Common myeloid progenitor, CD34-positive (primary cell): ENCODE results near the gene CCDC192.

Source experiments
- CTCF ChIA-PET: fragments of 350-600 bp; sonication (Branson Sonifier 250); formaldehyde crosslinking; loops from one replicate; lab custom pipeline; 2021; ENCODE audit warnings: antibody characterized with exemption; lab: Charles Lee
- POLR2A ChIA-PET: fragments of 350-600 bp; sonication (Branson Sonifier 250); formaldehyde crosslinking; loops from one replicate; lab custom pipeline; 2021; ENCODE audit warnings: antibody characterized with exemption; lab: Charles Lee
- DNase-seq, 3 donors: peaks; one replicate each; pipeline versions ENCODE4 v3.0.0 to v3.0.0-alpha.2; 2013
- H3K27ac ChIP-seq, 2 experiments: 1 replicate in 1 of 2; 2 replicates in 1 of 2; pipeline ENCODE4 v1.7.0; 2013; ENCODE audit warnings: inconsistent platforms in 2 of 2, low read length in 2 of 2, mild to moderate bottlenecking in 2 of 2, low read depth in 1 of 2, moderate library complexity in 1 of 2; ENCODE audit not compliant: severe bottlenecking in 2 of 2, insufficient read depth in 1 of 2, poor library complexity in 1 of 2
- H3K27me3 ChIP-seq, 5 experiments: replicated peaks in 2 of 5; 1 replicate in 3 of 5; 2 replicates in 2 of 5; pipeline versions ENCODE4 v1.6.1 to v1.7.0; 2013; ENCODE audit warnings: low read length in 4 of 5, mild to moderate bottlenecking in 2 of 5, moderate library complexity in 2 of 5, inconsistent platforms in 1 of 5; ENCODE audit not compliant: insufficient read depth in 5 of 5, control insufficient read depth in 4 of 5
- H3K36me3 ChIP-seq, 4 experiments: 1 replicate in 2 of 4; 2 replicates in 2 of 4; pipeline versions ENCODE4 v1.6.1 to v1.7.0; 2013; ENCODE audit warnings: low read length in 3 of 4, control low read depth in 1 of 4, mild to moderate bottlenecking in 1 of 4; ENCODE audit not compliant: control insufficient read depth in 4 of 4, insufficient read depth in 4 of 4
- H3K4me1 ChIP-seq, 4 experiments: 1 replicate in 3 of 4; 2 replicates in 1 of 4; pipeline versions ENCODE4 v1.6.1 to v1.7.1; 2013; ENCODE audit warnings: low read length in 3 of 4, mild to moderate bottlenecking in 3 of 4, control low read depth in 1 of 4, inconsistent platforms in 1 of 4, moderate library complexity in 1 of 4; ENCODE audit not compliant: control insufficient read depth in 4 of 4, insufficient read depth in 4 of 4; ENCODE audit errors: control extremely low read depth in 1 of 4
- H3K4me3 ChIP-seq, 7 experiments: 1 replicate in 4 of 7; 2 replicates in 3 of 7; pipeline versions ENCODE4 v1.5.1 to v1.7.0; 2013; ENCODE audit warnings: mild to moderate bottlenecking in 7 of 7, low read length in 6 of 7, moderate library complexity in 6 of 7, inconsistent platforms in 2 of 7, low read depth in 2 of 7, control low read depth in 1 of 7; ENCODE audit not compliant: insufficient read depth in 4 of 7, control insufficient read depth in 1 of 7; ENCODE audit errors: extremely low read depth in 1 of 7
- H3K9me3 ChIP-seq, 5 experiments: 1 replicate in 4 of 5; 2 replicates in 1 of 5; pipeline versions ENCODE4 v1.6.1 to v1.7.1; 2013; ENCODE audit warnings: low read length in 4 of 5, mild to moderate bottlenecking in 2 of 5, inconsistent platforms in 1 of 5, low read depth in 1 of 5, moderate library complexity in 1 of 5; ENCODE audit not compliant: control insufficient read depth in 4 of 5, insufficient read depth in 2 of 5; ENCODE audit errors: control extremely low read depth in 1 of 5
- WGBS: methylation state at CpG from one replicate; pipeline ENCODE4 v1.1.5; 2013; ENCODE audit not compliant: insufficient coverage; 5-methylcytosine and 5-hydroxymethylcytosine counted together

CCDC192 gene

DNA sequence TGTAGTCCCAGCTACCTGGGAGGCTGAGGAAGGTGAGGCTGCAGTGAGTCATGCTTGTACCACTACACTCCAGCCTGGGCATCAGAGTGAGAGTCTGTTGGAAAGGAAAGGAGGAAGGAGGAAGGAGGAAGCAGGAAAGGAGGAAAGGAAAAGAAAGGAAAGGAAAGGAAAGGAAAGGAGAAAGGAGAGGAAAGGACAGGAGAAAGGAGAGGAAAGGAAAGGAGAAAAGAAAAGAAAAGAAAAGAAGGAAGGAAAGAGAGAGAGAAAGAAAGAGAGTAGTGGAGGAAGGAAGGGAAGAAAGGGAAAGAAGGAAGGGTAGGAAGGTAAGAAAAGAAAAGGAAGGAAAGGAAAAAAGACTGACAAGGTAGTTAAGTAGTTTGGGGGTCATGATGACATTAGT, 217.7 kb downstream of the CCDC192 start:
- DNase-seq, result no peak
- CTCF ChIA-PET, result no interaction called here
- Histone ChIP-seq H3K9me3 (no peaks in the 10 kb centered on the region), H3K27ac (no peak overlapping the region), H3K27me3 (no peaks in the 10 kb centered on the region), H3K36me3 (no peaks in the 10 kb centered on the region), H3K4me3 (no peak overlapping the region), H3K4me1 (peaks cover 0 to 7% (median 2%) of the 10 kb centered on the region in 4 experiments)
- POLR2A ChIA-PET, result no interaction called here

GRCh38 chr5:127922603-127923002, 219.4 kb downstream of the CCDC192 start:
- ChIA-PET CTCF (no interaction called here), POLR2A (no interaction called here)
- no peak overlapping the region for H3K4me3 ChIP-seq
- no peak overlapping the region for H3K27ac ChIP-seq
- H3K36me3 ChIP-seq, result no peaks in the 10 kb centered on the region
- WGBS, result 100% methylated on average over 2 of the region's 2 CpGs
- H3K27me3 ChIP-seq, result no peaks in the 10 kb centered on the region
- H3K4me1 ChIP-seq, result no peaks in the 10 kb centered on the region
- no peak for DNase-seq
- H3K9me3 ChIP-seq, result no peaks in the 10 kb centered on the region

- ChIA-PET CTCF (interaction anchor here (1.1 kb wide), 1 partner anchor 12 kb away, joined by 3 read pairs; no protein-coding TSS in a partner anchor), POLR2A (no interaction called here)
- H3K27ac ChIP-seq, result no peak overlapping the region
- no peaks in the 10 kb centered on the region for H3K27me3 ChIP-seq
- no peaks in the 10 kb centered on the region for H3K4me1 ChIP-seq
- H3K36me3 ChIP-seq, result no peaks in the 10 kb centered on the region
- no peak overlapping the region for H3K4me3 ChIP-seq
- DNase-seq, result no peak
- 100% methylated on average over 2 of the region's 2 CpGs for WGBS
- H3K9me3 ChIP-seq, result no peaks in the 10 kb centered on the region
Measured at GRCh38 chr5:127923804-127924570, 220.8 kb downstream of the CCDC192 start.

- POLR2A ChIA-PET, result no interaction called here
- H3K4me1 ChIP-seq, result no peaks in the 10 kb centered on the region
- no peaks in the 10 kb centered on the region for H3K36me3 ChIP-seq
- H3K27ac ChIP-seq, result no peak overlapping the region
- H3K9me3 ChIP-seq, result no peaks in the 10 kb centered on the region
- DNase-seq, result no peak
- H3K27me3 ChIP-seq, result no peaks in the 10 kb centered on the region
- CTCF ChIA-PET, result interaction anchor here (0.9 to 1.0 kb wide), 2 partner anchors 15 to 29 kb away, joined by 3 read pairs; no protein-coding TSS in a partner anchor
- no CpG with 5 or more reads among the region's 1 CpG for WGBS
- no peak overlapping the region for H3K4me3 ChIP-seq
Measured at GRCh38 chr5:127924606-127925005, 221.4 kb downstream of the CCDC192 start.

DNA sequence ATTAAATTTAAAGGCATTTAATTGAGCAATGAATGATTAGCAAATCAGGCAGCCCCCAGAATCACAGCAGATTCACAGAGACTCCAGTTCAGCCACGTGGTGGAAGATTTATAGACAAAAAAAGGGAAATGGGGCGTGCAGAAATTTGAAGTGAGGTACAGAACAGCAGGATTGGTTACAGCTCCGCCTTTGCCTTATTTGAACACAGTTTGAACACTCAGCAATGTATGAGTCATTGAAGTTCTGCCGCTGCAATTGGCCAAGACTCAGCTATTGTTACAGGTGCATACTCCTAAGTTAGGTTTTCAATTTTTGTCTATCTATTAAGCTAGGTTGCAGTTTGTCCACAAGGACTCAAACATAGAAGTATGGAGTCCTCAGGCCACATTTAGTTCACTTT, 222.7 kb downstream of the CCDC192 start:
- ChIA-PET CTCF (no interaction called here), POLR2A (no interaction called here)
- 40% methylated on average over 3 of the region's 4 CpGs for WGBS
- no peaks in the 10 kb centered on the region for H3K4me1 ChIP-seq
- DNase-seq, result peak in 2 of 3 donors; percentile 52 to 65
- H3K4me3 ChIP-seq, result no peak overlapping the region
- no peak overlapping the region for H3K27ac ChIP-seq
- H3K36me3 ChIP-seq, result no peaks in the 10 kb centered on the region
- H3K9me3 ChIP-seq, result no peaks in the 10 kb centered on the region
- H3K27me3 ChIP-seq, result no peaks in the 10 kb centered on the region

DNA sequence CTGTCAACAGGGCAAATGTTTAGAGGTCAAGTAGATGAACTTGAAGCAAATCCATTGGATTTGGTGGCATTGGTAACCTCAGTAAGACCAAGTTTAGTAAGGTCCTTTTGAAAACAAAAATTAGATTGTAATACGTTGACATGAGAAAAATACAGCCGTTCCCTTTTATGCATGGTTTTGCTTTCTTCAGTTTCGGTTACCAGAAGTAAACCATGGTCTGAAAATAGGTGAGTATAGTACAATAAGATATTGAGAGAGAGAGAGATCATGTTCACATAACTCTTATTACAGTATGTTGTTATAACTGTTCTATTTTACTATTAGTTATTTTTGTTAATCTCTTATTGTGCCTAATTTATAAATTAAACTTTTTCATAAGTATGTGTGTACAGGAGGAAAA, 223.8 kb downstream of the CCDC192 start:
- no CpG with 5 or more reads among the region's 3 CpGs for WGBS
- H3K36me3 ChIP-seq, result no peaks in the 10 kb centered on the region
- POLR2A ChIA-PET, result no interaction called here

GRCh38 chr5:127928053-127928452, 224.9 kb downstream of the CCDC192 start:
- Histone ChIP-seq H3K4me1 (no peaks in the 10 kb centered on the region), H3K4me3 (no peak overlapping the region), H3K27ac (no peak overlapping the region), H3K36me3 (no peaks in the 10 kb centered on the region), H3K27me3 (no peaks in the 10 kb centered on the region), H3K9me3 (no peaks in the 10 kb centered on the region)
- DNase-seq, result no peak
- POLR2A ChIA-PET, result no interaction called here
- WGBS, result 100% methylated on average over 4 of the region's 4 CpGs
- CTCF ChIA-PET, result interaction anchor here (1.0 kb wide), 1 partner anchor 18 kb away, joined by 3 read pairs; no protein-coding TSS in a partner anchor

More for the DNA sequence above, 223.8 kb downstream of the CCDC192 start:
- H3K27me3 ChIP-seq, result no peaks in the 10 kb centered on the region
- H3K4me1 ChIP-seq, result no peaks in the 10 kb centered on the region
- CTCF ChIA-PET, result interaction anchor here (1.0 kb wide), 1 partner anchor 17 kb away, joined by 3 read pairs; no protein-coding TSS in a partner anchor
- H3K4me3 ChIP-seq, result no peak overlapping the region
- H3K9me3 ChIP-seq, result no peaks in the 10 kb centered on the region
- DNase-seq, result no peak
- H3K27ac ChIP-seq, result no peak overlapping the region
